GM23338 (cell line): ENCODE results near the gene NFKBIA. TPM values are rescaled to one million over a fixed set of nuclear protein-coding genes. Genes with fewer than 3 reads are reported as not detected.

ENCODE experiments used
- ATAC-seq: fragments of 200-7000 bp; cut with Tn5 transposase; 3 replicates; pipeline ENCODE4 v1.9.1; 2020
- DNase-seq: peaks from one replicate; pipeline ENCODE4 v3.0.0-alpha.2; 2015; ENCODE audit warnings: low spot score
- H2AFZ ChIP-seq: fragments of 200-600 bp; sonication (generic); 2 replicates; pipeline ENCODE4 v1.8.0; 2016; ENCODE audit warnings: antibody characterized with exemption, mild to moderate bottlenecking, moderate library complexity
- H3F3A ChIP-seq: fragments of 200-600 bp; sonication (generic); replicated peaks from 2 replicates; pipeline ENCODE4 v1.8.0; 2017; ENCODE audit warnings: antibody characterized with exemption, mixed run types, low read depth
- H3K27ac ChIP-seq: fragments of 200-600 bp; sonication (generic); 2 replicates; pipeline ENCODE4 v1.6.1; 2016; ENCODE audit warnings: low read depth
- H3K27me3 ChIP-seq: fragments of 200-600 bp; sonication (generic); 2 replicates; pipeline ENCODE4 v1.8.0; 2016; ENCODE audit warnings: mild to moderate bottlenecking, mixed run types, moderate library complexity; ENCODE audit not compliant: insufficient read depth
- H3K36me3 ChIP-seq: fragments of 200-600 bp; sonication (generic); 2 replicates; pipeline ENCODE4 v1.8.0; 2016; ENCODE audit warnings: mild to moderate bottlenecking; ENCODE audit not compliant: insufficient read depth
- H3K4me1 ChIP-seq: fragments of 200-600 bp; sonication (generic); 2 replicates; pipeline ENCODE4 v1.8.0; 2016; ENCODE audit warnings: mild to moderate bottlenecking, moderate library complexity; ENCODE audit not compliant: insufficient read depth
- H3K4me2 ChIP-seq: fragments of 200-600 bp; sonication (generic); 2 replicates; pipeline ENCODE4 v1.7.1; 2017; ENCODE audit warnings: mixed run types
- H3K4me3 ChIP-seq: fragments of 200-600 bp; sonication (generic); 2 replicates; pipeline ENCODE4 v1.6.1; 2016; ENCODE audit warnings: mixed run types
- H3K79me2 ChIP-seq: fragments of 200-600 bp; sonication (generic); replicated peaks from 2 replicates; pipeline ENCODE4 v1.8.0; 2017; ENCODE audit warnings: mild to moderate bottlenecking; ENCODE audit not compliant: insufficient read depth
- H3K9me2 ChIP-seq: fragments of 200-600 bp; sonication (generic); 2 replicates; pipeline ENCODE4 v1.8.0; 2017; ENCODE audit not compliant: insufficient read depth
- H4K20me1 ChIP-seq: fragments of 200-600 bp; sonication (generic); replicated peaks from 2 replicates; pipeline ENCODE4 v1.8.0; 2017; ENCODE audit warnings: mild to moderate bottlenecking; ENCODE audit not compliant: insufficient read depth
- H3K27ac Mint-ChIP-seq: 2 replicates; pipeline ENCODE4 v1.8.0; 2020; ENCODE audit warnings: inconsistent platforms, mild to moderate bottlenecking, moderate library complexity, mixed read lengths
- H3K27me3 Mint-ChIP-seq: 3 replicates; pipeline ENCODE4 v1.8.0; 2022; ENCODE audit warnings: low read depth, mild to moderate bottlenecking, moderate library complexity, mixed read lengths, inconsistent platforms; ENCODE audit not compliant: insufficient read depth, poor library complexity
- H3K36me3 Mint-ChIP-seq: 3 replicates; pipeline ENCODE4 v1.8.0; 2021; ENCODE audit warnings: low read depth, mild to moderate bottlenecking, inconsistent platforms, moderate library complexity, mixed read lengths
- H3K4me1 Mint-ChIP-seq: 3 replicates; pipeline ENCODE4 v1.8.0; 2020; ENCODE audit warnings: mild to moderate bottlenecking, inconsistent platforms, mixed read lengths
- H3K4me3 Mint-ChIP-seq: 3 replicates; pipeline ENCODE4 v1.8.0; 2021; ENCODE audit warnings: moderate library complexity, mild to moderate bottlenecking, inconsistent platforms, mixed read lengths
- H3K9me3 Mint-ChIP-seq: 3 replicates; pipeline ENCODE4 v1.8.0; 2020; ENCODE audit warnings: moderate library complexity, mild to moderate bottlenecking, inconsistent platforms, mixed read lengths
- CREB1 ChIP-seq: fragments of 250-450 bp; sonication (Bioruptor Pico); IDR thresholded peaks from 2 replicates; pipeline ENCODE4 v1.5.0; 2020; ENCODE audit warnings: low read depth, mild to moderate bottlenecking, moderate library complexity
- EZH2 ChIP-seq: fragments of 200-600 bp; sonication (generic); IDR thresholded peaks from one replicate; pipeline ENCODE4 v1.8.0; 2017; ENCODE audit warnings: antibody characterized with exemption, mild to moderate bottlenecking, low read depth; ENCODE audit not compliant: unreplicated experiment
- JUNB ChIP-seq: IDR thresholded peaks from one replicate; pipeline ENCODE4 v1.6.1; 2016; ENCODE audit warnings: antibody characterized with exemption; ENCODE audit not compliant: unreplicated experiment
- NANOG ChIP-seq: IDR thresholded peaks from 2 replicates; pipeline ENCODE4 v1.6.1; 2016; ENCODE audit warnings: antibody characterized with exemption, borderline replicate concordance
- POLR2AphosphoS5 ChIP-seq: IDR thresholded peaks from 2 replicates; pipeline ENCODE4 v1.6.1; 2016; ENCODE audit warnings: antibody characterized with exemption, low read depth
- STAT1 ChIP-seq: IDR thresholded peaks from one replicate; pipeline ENCODE4 v1.6.1; 2016; ENCODE audit warnings: antibody characterized with exemption; ENCODE audit not compliant: unreplicated experiment
- ZNF114 ChIP-seq: fragments of 250-450 bp; sonication (Bioruptor Pico); IDR thresholded peaks from 2 replicates; pipeline ENCODE4 v1.5.0; 2020; ENCODE audit warnings: mild to moderate bottlenecking, moderate library complexity
- ZNF331 ChIP-seq: fragments of 250-450 bp; sonication (Bioruptor Pico); IDR thresholded peaks from 2 replicates; pipeline ENCODE4 v1.5.0; 2020; ENCODE audit warnings: low read depth, mild to moderate bottlenecking, moderate library complexity
- polyA plus RNA-seq: library from polyadenylated mRNA; unstranded; fragments of >200 nt; fragmentation: Nextera tagmentation; extraction: Ambion mirVana; gene quantifications from 2 replicates; pipeline ENCODE4 v1.2.1, GENCODE V29; 2016
- total RNA-seq: library from RNA; depleted of rRNA; stranded (reverse); fragments of >200 nt; shearing (Covaris generic); gene quantifications from 2 replicates; pipeline ENCODE4 v1.2.3, GENCODE V29; 2014
- TF ChIP-seq, protein P1 (sequence below): fragments of 250-450 bp; sonication (Bioruptor Pico); IDR thresholded peaks from 2 replicates; pipeline ENCODE4 v1.5.0; 2020; ENCODE audit warnings: mild to moderate bottlenecking, moderate library complexity
- TF ChIP-seq, protein P2 (sequence below): IDR thresholded peaks from 2 replicates; pipeline ENCODE4 v1.6.1; 2016; ENCODE audit warnings: antibody characterized with exemption
- TF ChIP-seq, protein P3 (sequence below): IDR thresholded peaks from one replicate; pipeline ENCODE4 v1.6.1; 2018; ENCODE audit warnings: antibody characterized with exemption; ENCODE audit not compliant: unreplicated experiment

NFKBIA gene
- total and polyA plus RNA-seq, 2 experiments from 2014 or later = 33.4 to 41.3 TPM

DNA sequence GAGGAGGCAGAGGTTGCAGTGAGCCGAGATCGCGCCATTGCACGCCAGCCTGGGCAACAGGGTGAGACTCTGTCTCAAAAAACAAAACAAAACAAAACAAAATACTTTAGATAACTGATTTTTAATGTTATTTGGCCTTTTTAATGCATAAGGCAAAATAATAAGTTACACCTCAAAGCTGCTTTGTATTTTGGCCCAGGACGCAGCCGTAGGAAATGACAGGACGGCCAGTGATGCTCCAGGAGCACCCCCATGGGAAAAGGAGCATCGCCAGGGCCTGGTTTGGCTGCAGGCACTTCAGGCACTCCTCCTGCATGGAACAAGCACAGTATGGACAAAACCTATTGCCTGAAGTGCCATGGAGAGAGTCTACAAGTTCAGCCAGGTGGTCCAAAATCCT lies 3.5 kb upstream of the NFKBIA start:
- Mint-ChIP-seq H3K36me3 (peaks cover 7% of the 10 kb centered on the region; the same call in 2 of the 3 replicates), H3K27ac (no peak overlapping the region), H3K4me1 (peaks cover 32% of the 10 kb centered on the region), H3K4me3 (no peak overlapping the region), H3K9me3 (no peaks in the 10 kb centered on the region), H3K27me3 (peaks cover 10% of the 10 kb centered on the region)
- TF ChIP-seq, protein P1, sequence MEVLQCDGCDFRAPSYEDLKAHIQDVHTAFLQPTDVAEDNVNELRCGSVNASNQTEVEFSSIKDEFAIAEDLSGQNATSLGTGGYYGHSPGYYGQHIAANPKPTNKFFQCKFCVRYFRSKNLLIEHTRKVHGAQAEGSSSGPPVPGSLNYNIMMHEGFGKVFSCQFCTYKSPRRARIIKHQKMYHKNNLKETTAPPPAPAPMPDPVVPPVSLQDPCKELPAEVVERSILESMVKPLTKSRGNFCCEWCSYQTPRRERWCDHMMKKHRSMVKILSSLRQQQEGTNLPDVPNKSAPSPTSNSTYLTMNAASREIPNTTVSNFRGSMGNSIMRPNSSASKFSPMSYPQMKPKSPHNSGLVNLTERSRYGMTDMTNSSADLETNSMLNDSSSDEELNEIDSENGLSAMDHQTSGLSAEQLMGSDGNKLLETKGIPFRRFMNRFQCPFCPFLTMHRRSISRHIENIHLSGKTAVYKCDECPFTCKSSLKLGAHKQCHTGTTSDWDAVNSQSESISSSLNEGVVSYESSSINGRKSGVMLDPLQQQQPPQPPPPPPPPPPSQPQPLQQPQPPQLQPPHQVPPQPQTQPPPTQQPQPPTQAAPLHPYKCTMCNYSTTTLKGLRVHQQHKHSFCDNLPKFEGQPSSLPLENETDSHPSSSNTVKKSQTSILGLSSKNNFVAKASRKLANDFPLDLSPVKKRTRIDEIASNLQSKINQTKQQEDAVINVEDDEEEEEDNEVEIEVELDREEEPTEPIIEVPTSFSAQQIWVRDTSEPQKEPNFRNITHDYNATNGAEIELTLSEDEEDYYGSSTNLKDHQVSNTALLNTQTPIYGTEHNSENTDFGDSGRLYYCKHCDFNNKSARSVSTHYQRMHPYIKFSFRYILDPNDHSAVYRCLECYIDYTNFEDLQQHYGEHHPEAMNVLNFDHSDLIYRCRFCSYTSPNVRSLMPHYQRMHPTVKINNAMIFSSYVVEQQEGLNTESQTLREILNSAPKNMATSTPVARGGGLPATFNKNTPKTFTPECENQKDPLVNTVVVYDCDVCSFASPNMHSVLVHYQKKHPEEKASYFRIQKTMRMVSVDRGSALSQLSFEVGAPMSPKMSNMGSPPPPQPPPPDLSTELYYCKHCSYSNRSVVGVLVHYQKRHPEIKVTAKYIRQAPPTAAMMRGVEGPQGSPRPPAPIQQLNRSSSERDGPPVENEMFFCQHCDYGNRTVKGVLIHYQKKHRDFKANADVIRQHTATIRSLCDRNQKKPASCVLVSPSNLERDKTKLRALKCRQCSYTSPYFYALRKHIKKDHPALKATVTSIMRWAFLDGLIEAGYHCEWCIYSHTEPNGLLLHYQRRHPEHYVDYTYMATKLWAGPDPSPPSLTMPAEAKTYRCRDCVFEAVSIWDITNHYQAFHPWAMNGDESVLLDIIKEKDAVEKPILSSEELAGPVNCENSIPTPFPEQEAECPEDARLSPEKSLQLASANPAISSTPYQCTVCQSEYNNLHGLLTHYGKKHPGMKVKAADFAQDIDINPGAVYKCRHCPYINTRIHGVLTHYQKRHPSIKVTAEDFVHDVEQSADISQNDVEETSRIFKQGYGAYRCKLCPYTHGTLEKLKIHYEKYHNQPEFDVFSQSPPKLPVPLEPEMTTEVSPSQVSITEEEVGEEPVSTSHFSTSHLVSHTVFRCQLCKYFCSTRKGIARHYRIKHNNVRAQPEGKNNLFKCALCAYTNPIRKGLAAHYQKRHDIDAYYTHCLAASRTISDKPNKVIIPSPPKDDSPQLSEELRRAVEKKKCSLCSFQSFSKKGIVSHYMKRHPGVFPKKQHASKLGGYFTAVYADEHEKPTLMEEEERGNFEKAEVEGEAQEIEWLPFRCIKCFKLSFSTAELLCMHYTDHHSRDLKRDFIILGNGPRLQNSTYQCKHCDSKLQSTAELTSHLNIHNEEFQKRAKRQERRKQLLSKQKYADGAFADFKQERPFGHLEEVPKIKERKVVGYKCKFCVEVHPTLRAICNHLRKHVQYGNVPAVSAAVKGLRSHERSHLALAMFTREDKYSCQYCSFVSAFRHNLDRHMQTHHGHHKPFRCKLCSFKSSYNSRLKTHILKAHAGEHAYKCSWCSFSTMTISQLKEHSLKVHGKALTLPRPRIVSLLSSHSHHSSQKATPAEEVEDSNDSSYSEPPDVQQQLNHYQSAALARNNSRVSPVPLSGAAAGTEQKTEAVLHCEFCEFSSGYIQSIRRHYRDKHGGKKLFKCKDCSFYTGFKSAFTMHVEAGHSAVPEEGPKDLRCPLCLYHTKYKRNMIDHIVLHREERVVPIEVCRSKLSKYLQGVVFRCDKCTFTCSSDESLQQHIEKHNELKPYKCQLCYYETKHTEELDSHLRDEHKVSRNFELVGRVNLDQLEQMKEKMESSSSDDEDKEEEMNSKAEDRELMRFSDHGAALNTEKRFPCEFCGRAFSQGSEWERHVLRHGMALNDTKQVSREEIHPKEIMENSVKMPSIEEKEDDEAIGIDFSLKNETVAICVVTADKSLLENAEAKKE (CRISPR knock-in tag) = no peak
- no peaks in the 10 kb centered on the region for H3K9me2 ChIP-seq
- H3K36me3 ChIP-seq = peaks cover 1% of the 10 kb centered on the region; the same call in 1 of the 2 replicates
- H3K4me1 ChIP-seq = peaks cover 17% of the 10 kb centered on the region
- peaks cover 8% of the 10 kb centered on the region; the same call in 1 of the 2 replicates for H3F3A ChIP-seq
- peaks cover 6% of the 10 kb centered on the region for H3K79me2 ChIP-seq
- ATAC-seq (no peak), DNase-seq (no peak)
- no peaks in the 10 kb centered on the region for H3K27me3 ChIP-seq
- no peaks in the 10 kb centered on the region for H4K20me1 ChIP-seq
- no peak overlapping the region for H3K4me2 ChIP-seq
- no peak overlapping the region for H2AFZ ChIP-seq
- no peak overlapping the region for H3K27ac ChIP-seq
- H3K4me3 ChIP-seq = no peak overlapping the region

DNA sequence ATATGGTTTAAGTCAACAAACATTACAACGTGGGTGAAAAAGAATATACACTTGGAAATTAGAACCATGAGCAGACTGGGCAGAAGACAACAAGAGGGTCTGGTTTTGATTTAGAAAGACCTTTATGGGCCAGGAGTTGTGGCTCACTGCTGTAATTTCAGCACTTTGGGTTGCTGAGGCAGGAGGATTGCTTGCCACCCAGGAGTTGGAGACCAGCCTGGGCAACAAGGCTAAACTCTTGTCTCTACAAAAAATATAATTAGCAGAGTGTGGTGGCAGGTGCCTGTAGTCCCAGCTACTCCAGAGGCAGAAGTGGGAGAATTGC lies 2.7 kb upstream of the NFKBIA start:
- Histone ChIP-seq H3K36me3 (peaks cover 9% of the 10 kb centered on the region; the same call in 1 of the 2 replicates), H3K4me1 (peaks cover 21% of the 10 kb centered on the region), H3K27me3 (no peaks in the 10 kb centered on the region), H3K9me2 (no peaks in the 10 kb centered on the region), H4K20me1 (no peaks in the 10 kb centered on the region), H3K27ac (no peak overlapping the region), H3K79me2 (peaks cover 12% of the 10 kb centered on the region), H2AFZ (no peak overlapping the region), H3F3A (peaks cover 8% of the 10 kb centered on the region; the same call in 1 of the 2 replicates), H3K4me2 (no peak overlapping the region), H3K4me3 (no peak overlapping the region)
- peaks cover 14% of the 10 kb centered on the region for H3K36me3 Mint-ChIP-seq
- no peak for TF ChIP-seq CREB1 (CRISPR knock-in tag)
- no peak for TF ChIP-seq POLR2AphosphoS5
- TF ChIP-seq, protein P2, sequence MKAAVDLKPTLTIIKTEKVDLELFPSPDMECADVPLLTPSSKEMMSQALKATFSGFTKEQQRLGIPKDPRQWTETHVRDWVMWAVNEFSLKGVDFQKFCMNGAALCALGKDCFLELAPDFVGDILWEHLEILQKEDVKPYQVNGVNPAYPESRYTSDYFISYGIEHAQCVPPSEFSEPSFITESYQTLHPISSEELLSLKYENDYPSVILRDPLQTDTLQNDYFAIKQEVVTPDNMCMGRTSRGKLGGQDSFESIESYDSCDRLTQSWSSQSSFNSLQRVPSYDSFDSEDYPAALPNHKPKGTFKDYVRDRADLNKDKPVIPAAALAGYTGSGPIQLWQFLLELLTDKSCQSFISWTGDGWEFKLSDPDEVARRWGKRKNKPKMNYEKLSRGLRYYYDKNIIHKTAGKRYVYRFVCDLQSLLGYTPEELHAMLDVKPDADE = no peak
- no peak for TF ChIP-seq JUNB
- no peak for TF ChIP-seq EZH2
- TF ChIP-seq, protein P3, sequence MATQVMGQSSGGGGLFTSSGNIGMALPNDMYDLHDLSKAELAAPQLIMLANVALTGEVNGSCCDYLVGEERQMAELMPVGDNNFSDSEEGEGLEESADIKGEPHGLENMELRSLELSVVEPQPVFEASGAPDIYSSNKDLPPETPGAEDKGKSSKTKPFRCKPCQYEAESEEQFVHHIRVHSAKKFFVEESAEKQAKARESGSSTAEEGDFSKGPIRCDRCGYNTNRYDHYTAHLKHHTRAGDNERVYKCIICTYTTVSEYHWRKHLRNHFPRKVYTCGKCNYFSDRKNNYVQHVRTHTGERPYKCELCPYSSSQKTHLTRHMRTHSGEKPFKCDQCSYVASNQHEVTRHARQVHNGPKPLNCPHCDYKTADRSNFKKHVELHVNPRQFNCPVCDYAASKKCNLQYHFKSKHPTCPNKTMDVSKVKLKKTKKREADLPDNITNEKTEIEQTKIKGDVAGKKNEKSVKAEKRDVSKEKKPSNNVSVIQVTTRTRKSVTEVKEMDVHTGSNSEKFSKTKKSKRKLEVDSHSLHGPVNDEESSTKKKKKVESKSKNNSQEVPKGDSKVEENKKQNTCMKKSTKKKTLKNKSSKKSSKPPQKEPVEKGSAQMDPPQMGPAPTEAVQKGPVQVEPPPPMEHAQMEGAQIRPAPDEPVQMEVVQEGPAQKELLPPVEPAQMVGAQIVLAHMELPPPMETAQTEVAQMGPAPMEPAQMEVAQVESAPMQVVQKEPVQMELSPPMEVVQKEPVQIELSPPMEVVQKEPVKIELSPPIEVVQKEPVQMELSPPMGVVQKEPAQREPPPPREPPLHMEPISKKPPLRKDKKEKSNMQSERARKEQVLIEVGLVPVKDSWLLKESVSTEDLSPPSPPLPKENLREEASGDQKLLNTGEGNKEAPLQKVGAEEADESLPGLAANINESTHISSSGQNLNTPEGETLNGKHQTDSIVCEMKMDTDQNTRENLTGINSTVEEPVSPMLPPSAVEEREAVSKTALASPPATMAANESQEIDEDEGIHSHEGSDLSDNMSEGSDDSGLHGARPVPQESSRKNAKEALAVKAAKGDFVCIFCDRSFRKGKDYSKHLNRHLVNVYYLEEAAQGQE = no peak
- no peak for TF ChIP-seq NANOG
- TF ChIP-seq ZNF331 (CRISPR knock-in tag) = no peak
- TF ChIP-seq ZNF114 (CRISPR knock-in tag) = no peak
- no peak for TF ChIP-seq STAT1
- DNase-seq = no peak
- no peak overlapping the region for H3K27ac Mint-ChIP-seq
- no peak for ATAC-seq
- H3K27me3 Mint-ChIP-seq = peaks cover 12% of the 10 kb centered on the region
- peaks cover 33% of the 10 kb centered on the region for H3K4me1 Mint-ChIP-seq
- no peak overlapping the region for H3K4me3 Mint-ChIP-seq
- no peaks in the 10 kb centered on the region for H3K9me3 Mint-ChIP-seq
